HG03135 (cell line): ENCODE data around the gene TNNC1.

Source experiments
- ATAC-seq: cut with Tn5 transposase; IDR thresholded peaks from one replicate; pipeline ENCODE4 v1.9.1; 2021; ENCODE audit warnings: mild to moderate bottlenecking, moderate library complexity; ENCODE audit not compliant: unreplicated experiment

TNNC1 gene

GRCh38 chr3:52432691-52433141 is 21.1 kb downstream of the TNNC1 start:
- no peak for ATAC-seq

- ATAC-seq: no peak
Observed at GRCh38 chr3:52432225-52432624, 21.6 kb downstream of the TNNC1 start.

- no peak for ATAC-seq
Observed at GRCh38 chr3:52431459-52432223, 22.2 kb downstream of the TNNC1 start.

GRCh38 chr3:52430416-52430810 is 23.4 kb downstream of the TNNC1 start:
- no peak for ATAC-seq

GRCh38 chr3:52429779-52430415 is 23.9 kb downstream of the TNNC1 start:
- ATAC-seq: no peak

- ATAC-seq: no peak
Observed at GRCh38 chr3:52429031-52429430, 24.8 kb downstream of the TNNC1 start.

- ATAC-seq: no peak
Observed at GRCh38 chr3:52428151-52429005, 25.5 kb downstream of the TNNC1 start.

- ATAC-seq: no peak
Observed at GRCh38 chr3:52423173-52423572, 30.7 kb downstream of the TNNC1 start.

- no peak for ATAC-seq
Observed at GRCh38 chr3:52422669-52423068, 31.2 kb downstream of the TNNC1 start.

- ATAC-seq: no peak
Observed at GRCh38 chr3:52420388-52420787, 33.5 kb downstream of the TNNC1 start.

- no peak for ATAC-seq
Observed at GRCh38 chr3:52415800-52416199, 38.0 kb downstream of the TNNC1 start.

GRCh38 chr3:52408466-52408865 is 45.4 kb downstream of the TNNC1 start:
- no peak for ATAC-seq

- no peak for ATAC-seq
Observed at GRCh38 chr3:52407779-52408178, 46.1 kb downstream of the TNNC1 start.

GRCh38 chr3:52406791-52407510 is 46.9 kb downstream of the TNNC1 start:
- no peak for ATAC-seq

- ATAC-seq: no peak
Observed at GRCh38 chr3:52406231-52406661, 47.6 kb downstream of the TNNC1 start.

- no peak for ATAC-seq
Observed at GRCh38 chr3:52405601-52406110, 48.2 kb downstream of the TNNC1 start.

- no peak for ATAC-seq
Observed at GRCh38 chr3:52405066-52405465, 48.8 kb downstream of the TNNC1 start.

GRCh38 chr3:52404391-52404790 is 49.5 kb downstream of the TNNC1 start:
- no peak for ATAC-seq

- no peak for ATAC-seq
Observed at GRCh38 chr3:52403955-52404354, 49.9 kb downstream of the TNNC1 start.

GRCh38 chr3:52403271-52403841 is 50.5 kb downstream of the TNNC1 start:
- ATAC-seq: no peak
